ENCODE data around the gene MMGT1.

The MMGT1 gene

GRCh38 chrX:135973548-135974278, at the start of gene MMGT1 (continued):
- TF ChIP-seq ZNF621 (tag by site-specific recombination; IDR thresholded peaks at IDR 0.05): no peak
- no peak for TF ChIP-seq ZNF138 (tag by site-specific recombination; IDR thresholded peaks at IDR 0.05; ENCODE audit: borderline replicate concordance)
- peak; percentile 77; the same call in 1 of the 2 replicates for TF ChIP-seq YY1 (tag by site-specific recombination; IDR thresholded peaks at IDR 0.05)
- peak; percentile 40; the same call in 1 of the 2 replicates for TF ChIP-seq ZSCAN23 (tag by site-specific recombination; IDR thresholded peaks at IDR 0.05)
- TF ChIP-seq ZEB2 (tag by site-specific recombination; IDR thresholded peaks at IDR 0.05): peak; percentile 84
- TF ChIP-seq SETDB1 (IDR thresholded peaks at IDR 0.05; ENCODE audit: insufficient read length, low read length): no peak
- TF ChIP-seq ZNF292 (tag by site-specific recombination; IDR thresholded peaks at IDR 0.05; ENCODE audit: borderline replicate concordance, low read depth): no peak
- TF ChIP-seq, protein P1, sequence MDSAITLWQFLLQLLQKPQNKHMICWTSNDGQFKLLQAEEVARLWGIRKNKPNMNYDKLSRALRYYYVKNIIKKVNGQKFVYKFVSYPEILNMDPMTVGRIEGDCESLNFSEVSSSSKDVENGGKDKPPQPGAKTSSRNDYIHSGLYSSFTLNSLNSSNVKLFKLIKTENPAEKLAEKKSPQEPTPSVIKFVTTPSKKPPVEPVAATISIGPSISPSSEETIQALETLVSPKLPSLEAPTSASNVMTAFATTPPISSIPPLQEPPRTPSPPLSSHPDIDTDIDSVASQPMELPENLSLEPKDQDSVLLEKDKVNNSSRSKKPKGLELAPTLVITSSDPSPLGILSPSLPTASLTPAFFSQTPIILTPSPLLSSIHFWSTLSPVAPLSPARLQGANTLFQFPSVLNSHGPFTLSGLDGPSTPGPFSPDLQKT (IDR thresholded peaks at IDR 0.05; ENCODE audit: borderline replicate concordance, low read depth, low read length): no peak
- no peak for TF ChIP-seq BCL11A (tag by site-specific recombination; IDR thresholded peaks at IDR 0.05; ENCODE audit: low read depth)
- TF ChIP-seq, protein P2, sequence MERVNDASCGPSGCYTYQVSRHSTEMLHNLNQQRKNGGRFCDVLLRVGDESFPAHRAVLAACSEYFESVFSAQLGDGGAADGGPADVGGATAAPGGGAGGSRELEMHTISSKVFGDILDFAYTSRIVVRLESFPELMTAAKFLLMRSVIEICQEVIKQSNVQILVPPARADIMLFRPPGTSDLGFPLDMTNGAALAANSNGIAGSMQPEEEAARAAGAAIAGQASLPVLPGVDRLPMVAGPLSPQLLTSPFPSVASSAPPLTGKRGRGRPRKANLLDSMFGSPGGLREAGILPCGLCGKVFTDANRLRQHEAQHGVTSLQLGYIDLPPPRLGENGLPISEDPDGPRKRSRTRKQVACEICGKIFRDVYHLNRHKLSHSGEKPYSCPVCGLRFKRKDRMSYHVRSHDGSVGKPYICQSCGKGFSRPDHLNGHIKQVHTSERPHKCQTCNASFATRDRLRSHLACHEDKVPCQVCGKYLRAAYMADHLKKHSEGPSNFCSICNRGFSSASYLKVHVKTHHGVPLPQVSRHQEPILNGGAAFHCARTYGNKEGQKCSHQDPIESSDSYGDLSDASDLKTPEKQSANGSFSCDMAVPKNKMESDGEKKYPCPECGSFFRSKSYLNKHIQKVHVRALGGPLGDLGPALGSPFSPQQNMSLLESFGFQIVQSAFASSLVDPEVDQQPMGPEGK (tag by site-specific recombination; IDR thresholded peaks at IDR 0.05): peak; percentile 81
- TF ChIP-seq ZNF561 (tag by site-specific recombination; IDR thresholded peaks at IDR 0.05; ENCODE audit: borderline replicate concordance): no peak; the same call in 1 of the 2 replicates
- no peak for TF ChIP-seq OSR2 (tag by site-specific recombination; IDR thresholded peaks at IDR 0.05)
- TF ChIP-seq ZNF664 (tag by site-specific recombination; IDR thresholded peaks at IDR 0.05): no peak
- peak; percentile 78 for TF ChIP-seq SP7 (tag by site-specific recombination; IDR thresholded peaks at IDR 0.05)
- no peak for TF ChIP-seq ZNF121 (tag by site-specific recombination; IDR thresholded peaks at IDR 0.05)
- TF ChIP-seq ZNF302 (tag by site-specific recombination; IDR thresholded peaks at IDR 0.05; ENCODE audit: low read depth): no peak
- no peak for TF ChIP-seq ZNF677 (tag by site-specific recombination; IDR thresholded peaks at IDR 0.05)
- no peak for TF ChIP-seq ZNF626 (tag by site-specific recombination; IDR thresholded peaks at IDR 0.05)
- TF ChIP-seq MEIS1 (CRISPR knock-in tag; IDR thresholded peaks at IDR 0.05; ENCODE audit: borderline replicate concordance): no peak
- no peak for TF ChIP-seq ZNF544 (tag by site-specific recombination; IDR thresholded peaks at IDR 0.05)
- no peak for TF ChIP-seq ZNF776 (tag by site-specific recombination; IDR thresholded peaks at IDR 0.05; ENCODE audit: borderline replicate concordance)
- TF ChIP-seq ZNF449 (tag by site-specific recombination; IDR thresholded peaks at IDR 0.05): no peak
- TF ChIP-seq, protein P3, sequence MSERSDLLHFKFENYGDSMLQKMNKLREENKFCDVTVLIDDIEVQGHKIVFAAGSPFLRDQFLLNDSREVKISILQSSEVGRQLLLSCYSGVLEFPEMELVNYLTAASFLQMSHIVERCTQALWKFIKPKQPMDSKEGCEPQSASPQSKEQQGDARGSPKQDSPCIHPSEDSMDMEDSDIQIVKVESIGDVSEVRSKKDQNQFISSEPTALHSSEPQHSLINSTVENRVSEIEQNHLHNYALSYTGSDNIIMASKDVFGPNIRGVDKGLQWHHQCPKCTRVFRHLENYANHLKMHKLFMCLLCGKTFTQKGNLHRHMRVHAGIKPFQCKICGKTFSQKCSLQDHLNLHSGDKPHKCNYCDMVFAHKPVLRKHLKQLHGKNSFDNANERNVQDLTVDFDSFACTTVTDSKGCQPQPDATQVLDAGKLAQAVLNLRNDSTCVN (tag by site-specific recombination; optimal IDR thresholded peaks at IDR 0.05): peak; percentile 84
- no peak for TF ChIP-seq ZNF654 (tag by site-specific recombination; IDR thresholded peaks at IDR 0.05; ENCODE audit: low read depth)
- no peak for TF ChIP-seq ZNF426 (tag by site-specific recombination; IDR thresholded peaks at IDR 0.05)
- TF ChIP-seq ZNF629 (tag by site-specific recombination; IDR thresholded peaks at IDR 0.05): peak; percentile 95
- TF ChIP-seq WT1 (tag by site-specific recombination; IDR thresholded peaks at IDR 0.05): peak; percentile 31; the same call in 1 of the 2 replicates
- no peak for TF ChIP-seq ZNF19 (tag by site-specific recombination; IDR thresholded peaks at IDR 0.05; ENCODE audit: low read depth)
- 0 out of 2 replicates have a peak, but pooled peaks have one; percentile 72 for TF ChIP-seq OVOL3 (tag by site-specific recombination; IDR thresholded peaks at IDR 0.05)
- TF ChIP-seq SP3 (tag by site-specific recombination; IDR thresholded peaks at IDR 0.05): peak; percentile 69
- no peak for TF ChIP-seq TRIM28 (IDR thresholded peaks at IDR 0.05; ENCODE audit: borderline replicate concordance, low read length)
- TF ChIP-seq, protein P4, sequence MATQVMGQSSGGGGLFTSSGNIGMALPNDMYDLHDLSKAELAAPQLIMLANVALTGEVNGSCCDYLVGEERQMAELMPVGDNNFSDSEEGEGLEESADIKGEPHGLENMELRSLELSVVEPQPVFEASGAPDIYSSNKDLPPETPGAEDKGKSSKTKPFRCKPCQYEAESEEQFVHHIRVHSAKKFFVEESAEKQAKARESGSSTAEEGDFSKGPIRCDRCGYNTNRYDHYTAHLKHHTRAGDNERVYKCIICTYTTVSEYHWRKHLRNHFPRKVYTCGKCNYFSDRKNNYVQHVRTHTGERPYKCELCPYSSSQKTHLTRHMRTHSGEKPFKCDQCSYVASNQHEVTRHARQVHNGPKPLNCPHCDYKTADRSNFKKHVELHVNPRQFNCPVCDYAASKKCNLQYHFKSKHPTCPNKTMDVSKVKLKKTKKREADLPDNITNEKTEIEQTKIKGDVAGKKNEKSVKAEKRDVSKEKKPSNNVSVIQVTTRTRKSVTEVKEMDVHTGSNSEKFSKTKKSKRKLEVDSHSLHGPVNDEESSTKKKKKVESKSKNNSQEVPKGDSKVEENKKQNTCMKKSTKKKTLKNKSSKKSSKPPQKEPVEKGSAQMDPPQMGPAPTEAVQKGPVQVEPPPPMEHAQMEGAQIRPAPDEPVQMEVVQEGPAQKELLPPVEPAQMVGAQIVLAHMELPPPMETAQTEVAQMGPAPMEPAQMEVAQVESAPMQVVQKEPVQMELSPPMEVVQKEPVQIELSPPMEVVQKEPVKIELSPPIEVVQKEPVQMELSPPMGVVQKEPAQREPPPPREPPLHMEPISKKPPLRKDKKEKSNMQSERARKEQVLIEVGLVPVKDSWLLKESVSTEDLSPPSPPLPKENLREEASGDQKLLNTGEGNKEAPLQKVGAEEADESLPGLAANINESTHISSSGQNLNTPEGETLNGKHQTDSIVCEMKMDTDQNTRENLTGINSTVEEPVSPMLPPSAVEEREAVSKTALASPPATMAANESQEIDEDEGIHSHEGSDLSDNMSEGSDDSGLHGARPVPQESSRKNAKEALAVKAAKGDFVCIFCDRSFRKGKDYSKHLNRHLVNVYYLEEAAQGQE (tag by site-specific recombination; IDR thresholded peaks at IDR 0.05): no peak
